ENCODE data around the gene PTGES2. TPM values are rescaled to one million over a fixed set of nuclear protein-coding genes. Genes with fewer than 3 reads are reported as not detected.

Gene PTGES2
- total and polyA plus RNA-seq, 8 donors, result 47.2 to 570 (median 74.9) TPM

- Histone ChIP-seq H3K36me3 (peaks cover 36 to 54% (median 51%) of the 10 kb centered on the region in 4 donors), H3K9me3 (no peaks in the 10 kb centered on the region), H3K27me3 (no peaks in the 10 kb centered on the region), H3K27ac (peak overlapping the region in 3 of 5 donors; percentile 16 to 96 (median 20)), H3K4me3 (peak overlapping the region in 2 of 4 donors; percentile 73 to 95), H3K4me1 (peaks cover 33 to 40% (median 38%) of the 10 kb centered on the region in 4 donors)
- TF ChIP-seq, protein P1, sequence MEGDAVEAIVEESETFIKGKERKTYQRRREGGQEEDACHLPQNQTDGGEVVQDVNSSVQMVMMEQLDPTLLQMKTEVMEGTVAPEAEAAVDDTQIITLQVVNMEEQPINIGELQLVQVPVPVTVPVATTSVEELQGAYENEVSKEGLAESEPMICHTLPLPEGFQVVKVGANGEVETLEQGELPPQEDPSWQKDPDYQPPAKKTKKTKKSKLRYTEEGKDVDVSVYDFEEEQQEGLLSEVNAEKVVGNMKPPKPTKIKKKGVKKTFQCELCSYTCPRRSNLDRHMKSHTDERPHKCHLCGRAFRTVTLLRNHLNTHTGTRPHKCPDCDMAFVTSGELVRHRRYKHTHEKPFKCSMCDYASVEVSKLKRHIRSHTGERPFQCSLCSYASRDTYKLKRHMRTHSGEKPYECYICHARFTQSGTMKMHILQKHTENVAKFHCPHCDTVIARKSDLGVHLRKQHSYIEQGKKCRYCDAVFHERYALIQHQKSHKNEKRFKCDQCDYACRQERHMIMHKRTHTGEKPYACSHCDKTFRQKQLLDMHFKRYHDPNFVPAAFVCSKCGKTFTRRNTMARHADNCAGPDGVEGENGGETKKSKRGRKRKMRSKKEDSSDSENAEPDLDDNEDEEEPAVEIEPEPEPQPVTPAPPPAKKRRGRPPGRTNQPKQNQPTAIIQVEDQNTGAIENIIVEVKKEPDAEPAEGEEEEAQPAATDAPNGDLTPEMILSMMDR (IDR thresholded peaks at IDR 0.05), result peak in 4 of 7 experiments; percentile 16 to 72 (median 30)
- TF ChIP-seq POLR2A (IDR thresholded peaks at IDR 0.05) (no peak), POLR2AphosphoS5 (IDR thresholded peaks at IDR 0.05) (no peak), EP300 (IDR thresholded peaks at IDR 0.05) (no peak)
- peak; percentile 82 to 85 for DNase-seq
- intact Hi-C loops (cut with DNase I; ENCODE audit: low total_unique reads), result no loop called here
- WGBS, 5 donors, result 60 to 66% (median 62%) methylated on average over 7 to 16 of the region's 16 CpGs
Measured at GRCh38 chr9:128124873-128125579, 2.5 kb downstream of the PTGES2 start.

GRCh38 chr9:128124451-128124850 lies 3.1 kb downstream of the PTGES2 start:
- intact Hi-C loops (cut with DNase I; ENCODE audit: low total_unique reads), result no loop called here
- TF ChIP-seq EP300 (IDR thresholded peaks at IDR 0.05), result no peak
- no peak for TF ChIP-seq POLR2A (IDR thresholded peaks at IDR 0.05)
- TF ChIP-seq POLR2AphosphoS5 (IDR thresholded peaks at IDR 0.05), result no peak
- TF ChIP-seq, protein P1 (IDR thresholded peaks at IDR 0.05), result no peak
- WGBS, 5 donors, result 81 to 89% (median 84%) methylated on average over 8 of the region's 8 CpGs
- Histone ChIP-seq H3K9me3 (no peaks in the 10 kb centered on the region), H3K27me3 (no peaks in the 10 kb centered on the region), H3K4me1 (peaks cover 30 to 36% (median 33%) of the 10 kb centered on the region in 4 donors), H3K36me3 (peaks cover 36 to 56% (median 53%) of the 10 kb centered on the region in 4 donors), H3K4me3 (no peak overlapping the region), H3K27ac (no peak overlapping the region)
- DNase-seq, result peak in 1 of 2 donors; percentile 17

DNA sequence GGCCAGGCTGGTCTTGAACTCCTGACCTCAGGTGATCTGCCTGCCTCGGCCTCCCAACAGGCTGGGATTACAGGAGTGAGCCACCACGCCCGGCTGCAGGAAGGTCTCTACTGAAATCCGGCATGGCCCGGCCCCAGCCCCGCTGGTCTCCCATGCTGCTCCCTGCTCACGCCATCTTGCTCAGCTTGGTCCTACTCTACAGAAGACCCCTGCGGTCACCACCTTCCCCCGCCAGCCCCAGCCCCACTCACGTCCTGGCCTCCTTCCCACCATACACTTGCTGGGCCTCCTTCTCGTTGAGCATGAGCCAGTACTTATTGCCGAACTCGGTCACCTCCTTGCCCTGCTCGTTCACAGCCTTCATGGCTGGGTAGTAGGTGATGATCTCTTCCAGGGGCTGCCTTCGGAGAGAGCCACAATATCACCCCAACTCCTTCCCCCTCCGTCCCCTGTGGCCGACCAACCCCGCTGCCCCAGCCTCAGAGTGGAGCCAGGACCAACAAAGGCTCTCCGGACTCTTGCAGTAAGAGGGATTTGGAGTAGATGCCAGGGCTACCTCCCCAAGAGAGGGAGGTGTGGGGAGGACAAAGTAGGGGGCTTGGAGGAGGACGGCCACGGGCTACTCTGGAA lies 4.0 kb downstream of the PTGES2 start:
- H3K9me3 ChIP-seq, result no peaks in the 10 kb centered on the region
- intact Hi-C loops (cut with DNase I; ENCODE audit: low total_unique reads), result no loop called here
- TF ChIP-seq POLR2A (IDR thresholded peaks at IDR 0.05) (no peak), EP300 (IDR thresholded peaks at IDR 0.05) (no peak), POLR2AphosphoS5 (IDR thresholded peaks at IDR 0.05) (no peak)
- TF ChIP-seq, protein P1 (IDR thresholded peaks at IDR 0.05), result no peak
- 90 to 94% (median 92%) methylated on average over 16 to 21 of the region's 21 CpGs for WGBS, 5 donors
- H3K4me3 ChIP-seq, result no peak overlapping the region
- H3K4me1 ChIP-seq, result peaks cover 22 to 28% (median 24%) of the 10 kb centered on the region in 4 donors
- peak in 1 of 2 donors; percentile 11 for DNase-seq
- H3K27me3 ChIP-seq, result no peaks in the 10 kb centered on the region
- H3K27ac ChIP-seq, result no peak overlapping the region
- H3K36me3 ChIP-seq, result peaks cover 36 to 56% (median 53%) of the 10 kb centered on the region in 4 donors

DNA sequence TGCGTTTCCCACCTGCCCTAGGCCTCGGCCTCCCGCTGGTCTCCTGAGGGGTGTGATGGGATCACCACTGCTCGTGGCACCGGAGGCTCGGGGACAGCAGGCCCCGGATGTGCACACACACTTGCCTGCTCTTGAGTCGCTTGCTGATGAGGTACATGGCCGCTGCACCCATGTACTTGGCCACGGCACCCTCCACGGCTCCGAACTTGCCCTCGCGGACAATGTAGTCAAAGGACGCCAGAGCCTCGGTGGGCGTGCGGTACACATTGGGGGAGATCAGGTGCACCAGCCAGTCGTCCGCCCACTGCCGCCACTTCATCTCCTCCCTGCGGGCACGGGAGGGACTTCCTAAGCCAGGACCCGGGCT lies 4.7 kb downstream of the PTGES2 start:
- Histone ChIP-seq H3K9me3 (no peaks in the 10 kb centered on the region), H3K27ac (no peak overlapping the region), H3K4me3 (no peak overlapping the region), H3K27me3 (no peaks in the 10 kb centered on the region), H3K4me1 (peaks cover 20 to 33% (median 30%) of the 10 kb centered on the region in 4 donors), H3K36me3 (peaks cover 36 to 56% (median 53%) of the 10 kb centered on the region in 4 donors)
- 95 to 98% (median 96%) methylated on average over 7 to 24 of the region's 24 CpGs for WGBS, 5 donors
- intact Hi-C loops (cut with DNase I; ENCODE audit: low total_unique reads), result no loop called here
- TF ChIP-seq POLR2A (IDR thresholded peaks at IDR 0.05) (no peak), POLR2AphosphoS5 (IDR thresholded peaks at IDR 0.05) (no peak), EP300 (IDR thresholded peaks at IDR 0.05) (no peak)
- TF ChIP-seq, protein P1 (IDR thresholded peaks at IDR 0.05), result no peak
- peak in 1 of 2 donors; percentile 23 for DNase-seq
